ENCODE data around the gene MAB21L3.

Gene MAB21L3

GRCh38 chr1:116111524-116112021 lies 374 bp downstream of the MAB21L3 start:
- DNase-seq (ENCODE audit: low read depth in 2 of 2), result no peak

GRCh38 chr1:116112388-116113140 lies 1.4 kb downstream of the MAB21L3 start:
- no peak for DNase-seq (ENCODE audit: low read depth in 2 of 2)

GRCh38 chr1:116113615-116114014 lies 2.4 kb downstream of the MAB21L3 start:
- DNase-seq (ENCODE audit: low read depth in 2 of 2), result no peak

- no peak for DNase-seq (ENCODE audit: low read depth in 2 of 2)
Observed at GRCh38 chr1:116115476-116116439, 4.6 kb downstream of the MAB21L3 start.

- DNase-seq (ENCODE audit: low read depth in 2 of 2), result no peak
Observed at GRCh38 chr1:116118471-116118870, 7.3 kb downstream of the MAB21L3 start.

GRCh38 chr1:116119876-116120275 lies 8.7 kb downstream of the MAB21L3 start:
- DNase-seq (ENCODE audit: low read depth in 2 of 2), result no peak

GRCh38 chr1:116122955-116123757 lies 12.0 kb downstream of the MAB21L3 start:
- DNase-seq (ENCODE audit: low read depth in 2 of 2), result no peak

- no peak for DNase-seq (ENCODE audit: low read depth in 2 of 2)
Observed at GRCh38 chr1:116123837-116124533, 12.8 kb downstream of the MAB21L3 start.

- no peak for DNase-seq (ENCODE audit: low read depth in 2 of 2)
Observed at GRCh38 chr1:116125758-116126157, 14.6 kb downstream of the MAB21L3 start.

- DNase-seq (ENCODE audit: low read depth in 2 of 2), result no peak
Observed at GRCh38 chr1:116126281-116126680, 15.1 kb downstream of the MAB21L3 start.

- no peak for DNase-seq (ENCODE audit: low read depth in 2 of 2)
Observed at GRCh38 chr1:116127123-116127847, 16.1 kb downstream of the MAB21L3 start.

GRCh38 chr1:116127848-116128540 lies 16.8 kb downstream of the MAB21L3 start:
- no peak for DNase-seq (ENCODE audit: low read depth in 2 of 2)

GRCh38 chr1:116128664-116129063 lies 17.5 kb downstream of the MAB21L3 start:
- DNase-seq (ENCODE audit: low read depth in 2 of 2), result peak; percentile 18 to 24

- DNase-seq (ENCODE audit: low read depth in 2 of 2), result no peak
Observed at GRCh38 chr1:116129537-116129936, 18.3 kb downstream of the MAB21L3 start.

GRCh38 chr1:116130356-116130755 lies 19.2 kb downstream of the MAB21L3 start:
- DNase-seq (ENCODE audit: low read depth in 2 of 2), result no peak

GRCh38 chr1:116131170-116131569 lies 20.0 kb downstream of the MAB21L3 start:
- no peak for DNase-seq (ENCODE audit: low read depth in 2 of 2)

GRCh38 chr1:116131866-116132605 lies 20.8 kb downstream of the MAB21L3 start:
- no peak for DNase-seq (ENCODE audit: low read depth in 2 of 2)

- DNase-seq (ENCODE audit: low read depth in 2 of 2), result no peak
Observed at GRCh38 chr1:116133696-116134475, 22.7 kb downstream of the MAB21L3 start.
